PC-3 (cell line): Measurements from ENCODE around the gene TRPM5. TPM values are rescaled to one million over a fixed set of nuclear protein-coding genes. Genes with fewer than 3 reads are reported as not detected.

Experiments used
- ATAC-seq: fragments of 200-7000 bp; cut with Tn5 transposase; 2 replicates; pipeline ENCODE4 v1.9.1; 2020; ENCODE audit warnings: mild to moderate bottlenecking, moderate library complexity
- BruUV-seq: library from RNA; stranded (reverse); fragments of 400-500 nt; replicated peaks from 2 replicates; lab custom pipeline; 2021; lab: Mats Ljungman, UMichigan
- CTCF ChIA-PET: fragments of 300-600 bp; sonication (Branson Sonifier 250); formaldehyde crosslinking; loops from one replicate; lab custom pipeline; 2022; ENCODE audit warnings: antibody characterized with exemption; lab: Charles Lee
- POLR2A ChIA-PET: fragments of 300-600 bp; sonication (Branson Sonifier 250); formaldehyde crosslinking; loops from one replicate; lab custom pipeline; 2022; ENCODE audit warnings: antibody characterized with exemption; ENCODE audit not compliant: unreplicated experiment; lab: Charles Lee
- DNase-seq: peaks from one replicate; pipeline ENCODE4 v3.0.0-alpha.2; 2015
- H2AFZ ChIP-seq: fragments of 300-600 bp; sonication (generic); 2 replicates; pipeline ENCODE4 v1.6.0; 2016; ENCODE audit warnings: antibody characterized with exemption, low read length
- H3F3A ChIP-seq: fragments of 300-600 bp; sonication (generic); one replicate; pipeline ENCODE4 v1.6.0; 2017; ENCODE audit warnings: antibody characterized with exemption, low read length, control low read depth, mild to moderate bottlenecking; ENCODE audit not compliant: unreplicated experiment
- H3K27ac ChIP-seq: fragments of 300-600 bp; sonication (generic); 2 replicates; pipeline ENCODE4 v1.5.1; 2016; ENCODE audit warnings: mild to moderate bottlenecking, low read length
- H3K27me3 ChIP-seq: fragments of 300-600 bp; sonication (generic); 2 replicates; pipeline ENCODE4 v1.6.1; 2016; ENCODE audit warnings: low read length, mixed read lengths
- H3K36me3 ChIP-seq: fragments of 300-600 bp; sonication (generic); 2 replicates; pipeline ENCODE4 v1.6.1; 2016; ENCODE audit warnings: low read depth, mixed run types, low read length, mixed read lengths
- H3K4me1 ChIP-seq: fragments of 300-600 bp; sonication (generic); 2 replicates; pipeline ENCODE4 v1.5.1; 2016; ENCODE audit warnings: low read length; ENCODE audit not compliant: insufficient read depth
- H3K4me2 ChIP-seq: fragments of 300-600 bp; sonication (generic); 2 replicates; pipeline ENCODE4 v1.6.0; 2016; ENCODE audit warnings: low read length
- H3K4me3 ChIP-seq: fragments of 300-600 bp; sonication (generic); 2 replicates; pipeline ENCODE4 v1.5.1; 2016; ENCODE audit warnings: mild to moderate bottlenecking, low read length, mixed read lengths
- H3K79me2 ChIP-seq: fragments of 300-600 bp; sonication (generic); 2 replicates; pipeline ENCODE4 v1.6.1; 2017; ENCODE audit warnings: low read length, mixed read lengths
- H3K9ac ChIP-seq: fragments of 300-600 bp; sonication (generic); 2 replicates; pipeline ENCODE4 v1.6.0; 2016; ENCODE audit warnings: mild to moderate bottlenecking, low read length
- H3K9me2 ChIP-seq: fragments of 300-600 bp; sonication (generic); replicated peaks from 2 replicates; pipeline ENCODE4 v1.6.1; 2016; ENCODE audit warnings: mixed run types, low read length, mixed read lengths
- H3K9me3 ChIP-seq: fragments of 300-600 bp; sonication (generic); 2 replicates; pipeline ENCODE4 v1.6.1; 2016; ENCODE audit warnings: low read length, mixed read lengths
- H4K20me1 ChIP-seq: fragments of 300-600 bp; sonication (generic); 2 replicates; pipeline ENCODE4 v1.6.1; 2016; ENCODE audit warnings: low read length, mixed read lengths
- EZH2 ChIP-seq: fragments of 300-600 bp; sonication (generic); IDR thresholded peaks from one replicate; pipeline ENCODE4 v1.6.1; 2017; ENCODE audit warnings: antibody characterized with exemption, mild to moderate bottlenecking, low read length; ENCODE audit not compliant: unreplicated experiment
- EZH2phosphoT487 ChIP-seq: fragments of 300-600 bp; sonication (generic); IDR thresholded peaks from 2 replicates; pipeline ENCODE4 v1.6.1; 2018; ENCODE audit warnings: mild to moderate bottlenecking, antibody characterized with exemption, low read length, borderline replicate concordance
- intact Hi-C: fragments of 100-400 bp; cut with micrococcal nuclease; formaldehyde crosslinking; loops from 2 replicates; pipeline ENCODE4 v1.9.0; 2023
- total RNA-seq: library from RNA; depleted of rRNA; stranded (reverse); fragments of >200 nt; gene quantifications from 2 replicates; pipeline ENCODE4 v1.2.3, GENCODE V29; 2014
- TF ChIP-seq, protein P1 (sequence below): fragments of 300-600 bp; sonication (generic); conservative IDR thresholded peaks from 2 replicates; pipeline ENCODE4 v1.5.1; 2017; ENCODE audit warnings: antibody characterized with exemption, low read depth, mild to moderate bottlenecking, low read length

Gene TRPM5
- total RNA-seq, 1 experiment from 2014 or later, result not detected

DNA sequence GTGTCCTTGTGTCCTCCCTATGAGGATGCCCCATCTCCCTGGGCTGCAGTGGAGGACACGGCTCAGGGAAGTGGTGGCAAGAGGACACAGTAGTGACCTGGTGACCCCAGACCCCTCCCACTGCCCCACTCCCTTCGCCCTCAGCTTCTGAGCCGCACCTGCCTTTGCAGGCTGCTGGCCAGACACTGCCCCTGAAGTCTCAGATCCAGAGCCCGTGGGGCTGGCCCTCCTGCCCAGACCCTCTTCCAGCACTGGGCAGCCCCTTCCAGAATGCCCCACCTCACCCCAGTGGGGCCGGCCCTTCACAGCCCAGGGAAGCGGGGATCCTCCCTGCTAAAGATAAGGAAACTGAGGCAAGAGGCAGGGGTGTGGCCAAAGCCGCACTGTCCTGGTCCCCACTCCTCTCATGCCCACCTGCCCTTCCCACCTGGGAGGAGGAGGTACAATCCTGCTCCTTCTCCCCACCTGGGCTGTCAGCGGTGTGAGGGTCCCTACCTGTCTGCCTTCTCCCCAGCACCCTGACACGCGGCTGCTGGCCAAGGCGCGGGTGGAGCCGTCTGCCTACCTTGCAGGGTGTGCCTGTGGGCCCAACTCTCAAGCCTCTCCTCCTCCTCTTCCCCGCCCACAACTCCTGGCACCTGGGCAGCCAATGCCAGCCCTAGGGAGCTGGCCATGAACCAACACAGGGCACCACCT lies 17.3 kb downstream of the TRPM5 start:
- POLR2A ChIA-PET, result no interaction called here
- H3K9ac ChIP-seq, result no peak overlapping the region
- TF ChIP-seq EZH2phosphoT487 (no peak), EZH2 (no peak)
- TF ChIP-seq, protein P1, sequence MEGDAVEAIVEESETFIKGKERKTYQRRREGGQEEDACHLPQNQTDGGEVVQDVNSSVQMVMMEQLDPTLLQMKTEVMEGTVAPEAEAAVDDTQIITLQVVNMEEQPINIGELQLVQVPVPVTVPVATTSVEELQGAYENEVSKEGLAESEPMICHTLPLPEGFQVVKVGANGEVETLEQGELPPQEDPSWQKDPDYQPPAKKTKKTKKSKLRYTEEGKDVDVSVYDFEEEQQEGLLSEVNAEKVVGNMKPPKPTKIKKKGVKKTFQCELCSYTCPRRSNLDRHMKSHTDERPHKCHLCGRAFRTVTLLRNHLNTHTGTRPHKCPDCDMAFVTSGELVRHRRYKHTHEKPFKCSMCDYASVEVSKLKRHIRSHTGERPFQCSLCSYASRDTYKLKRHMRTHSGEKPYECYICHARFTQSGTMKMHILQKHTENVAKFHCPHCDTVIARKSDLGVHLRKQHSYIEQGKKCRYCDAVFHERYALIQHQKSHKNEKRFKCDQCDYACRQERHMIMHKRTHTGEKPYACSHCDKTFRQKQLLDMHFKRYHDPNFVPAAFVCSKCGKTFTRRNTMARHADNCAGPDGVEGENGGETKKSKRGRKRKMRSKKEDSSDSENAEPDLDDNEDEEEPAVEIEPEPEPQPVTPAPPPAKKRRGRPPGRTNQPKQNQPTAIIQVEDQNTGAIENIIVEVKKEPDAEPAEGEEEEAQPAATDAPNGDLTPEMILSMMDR, result no peak

DNA sequence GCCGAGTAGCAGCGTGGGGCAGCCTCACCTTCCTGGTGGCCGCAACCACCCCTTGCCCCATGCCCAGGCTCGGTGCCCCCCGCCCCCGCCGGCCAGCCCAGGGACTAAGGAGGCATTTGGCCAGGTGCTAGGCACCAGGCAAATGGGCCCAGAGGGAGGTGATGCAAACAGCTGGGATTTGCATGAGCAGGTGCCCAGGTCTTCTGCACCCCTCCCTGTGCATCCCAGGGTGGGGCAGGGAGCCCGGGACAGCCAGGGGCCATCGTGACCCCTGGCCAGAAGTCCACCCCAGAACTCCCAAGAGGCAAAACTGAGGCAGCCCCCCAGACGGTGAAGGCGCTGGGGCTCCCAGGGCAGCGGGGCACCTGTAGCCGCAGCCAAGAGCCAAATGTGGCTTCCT lies 18.1 kb downstream of the TRPM5 start:
- Histone ChIP-seq H3K4me3 (no peak overlapping the region), H3K9me2 (no peaks in the 10 kb centered on the region), H3K27ac (no peak overlapping the region), H3K4me1 (no peaks in the 10 kb centered on the region), H4K20me1 (no peaks in the 10 kb centered on the region), H3K27me3 (no peaks in the 10 kb centered on the region), H3K79me2 (no peaks in the 10 kb centered on the region), H3K36me3 (no peaks in the 10 kb centered on the region; the same call in 1 of the 2 replicates), H2AFZ (no peak overlapping the region), H3K9me3 (no peaks in the 10 kb centered on the region), H3K4me2 (no peak overlapping the region), H3K9ac (no peak overlapping the region), H3F3A (no peaks in the 10 kb centered on the region)
- no TSS peak for BruUV-seq
- no peak for TF ChIP-seq EZH2
- TF ChIP-seq, protein P1, result no peak
- no peak for TF ChIP-seq EZH2phosphoT487
- intact Hi-C loops, result loop anchor here (10.0 kb wide), 1 partner anchor 459 kb away; the partner anchor contains the start of gene CDKN1C
- CTCF ChIA-PET, result no interaction called here
- POLR2A ChIA-PET, result no interaction called here
- DNase-seq (no peak), ATAC-seq (no peak)

More for the DNA sequence above, 17.3 kb downstream of the TRPM5 start:
- ATAC-seq (no peak), DNase-seq (no peak)
- no peaks in the 10 kb centered on the region for H3K27me3 ChIP-seq
- BruUV-seq, result no TSS peak
- H3F3A ChIP-seq, result no peaks in the 10 kb centered on the region
- H3K9me3 ChIP-seq, result no peaks in the 10 kb centered on the region
- H3K36me3 ChIP-seq, result no peaks in the 10 kb centered on the region; the same call in 1 of the 2 replicates
- CTCF ChIA-PET, result interaction anchor here (1.4 kb wide), 1 partner anchor 105 kb away, joined by 7 read pairs; no protein-coding TSS in a partner anchor
- no peaks in the 10 kb centered on the region for H3K9me2 ChIP-seq
- H3K79me2 ChIP-seq, result no peaks in the 10 kb centered on the region
- H3K4me3 ChIP-seq, result no peak overlapping the region
- H3K4me2 ChIP-seq, result no peak overlapping the region
- no peaks in the 10 kb centered on the region for H3K4me1 ChIP-seq
- no peaks in the 10 kb centered on the region for H4K20me1 ChIP-seq
- H3K27ac ChIP-seq, result no peak overlapping the region
- H2AFZ ChIP-seq, result no peak overlapping the region
- intact Hi-C loops, result loop anchor here (10.0 kb wide), 1 partner anchor 458 kb away; the partner anchor contains the start of gene CDKN1C

DNA sequence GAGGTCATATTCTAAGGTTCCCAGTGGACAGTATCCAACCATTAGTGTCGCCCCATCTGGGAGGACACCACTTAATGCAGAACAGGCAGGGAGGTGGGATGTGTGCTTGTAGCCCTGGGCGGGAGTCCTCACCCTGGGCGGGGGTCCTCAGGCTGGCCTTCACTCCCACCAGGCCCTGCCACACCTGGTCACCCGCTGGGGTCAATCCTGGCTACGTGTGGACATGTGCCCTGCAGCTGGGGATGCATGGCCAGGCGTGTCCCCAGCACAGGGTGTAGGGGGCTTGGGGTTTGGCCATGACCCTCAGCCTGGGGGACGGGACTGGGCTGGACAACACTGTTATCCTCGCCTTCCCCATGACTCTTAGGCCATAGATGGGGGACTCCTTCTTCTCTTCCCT lies 18.8 kb downstream of the TRPM5 start:
- no peaks in the 10 kb centered on the region for H3F3A ChIP-seq
- CTCF ChIA-PET, result no interaction called here
- no peaks in the 10 kb centered on the region for H3K79me2 ChIP-seq
- no peak overlapping the region for H2AFZ ChIP-seq
- H3K36me3 ChIP-seq, result no peaks in the 10 kb centered on the region; the same call in 1 of the 2 replicates
- POLR2A ChIA-PET, result no interaction called here
- no peaks in the 10 kb centered on the region for H3K27me3 ChIP-seq
- H4K20me1 ChIP-seq, result no peaks in the 10 kb centered on the region
- H3K4me3 ChIP-seq, result no peak overlapping the region
- H3K4me2 ChIP-seq, result no peak overlapping the region
- BruUV-seq, result no TSS peak
- ATAC-seq (no peak), DNase-seq (no peak)
- TF ChIP-seq, protein P1, result no peak
- TF ChIP-seq EZH2 (no peak), EZH2phosphoT487 (no peak)
- no peak overlapping the region for H3K27ac ChIP-seq
- H3K9ac ChIP-seq, result no peak overlapping the region
- intact Hi-C loops, result loop anchor here (10.0 kb wide), 1 partner anchor 459 kb away; the partner anchor contains the start of gene CDKN1C
- H3K9me2 ChIP-seq, result no peaks in the 10 kb centered on the region
- H3K4me1 ChIP-seq, result no peaks in the 10 kb centered on the region
- H3K9me3 ChIP-seq, result no peaks in the 10 kb centered on the region
